ENCODE measurements around the gene POLE2. TPM values are rescaled to one million over a fixed set of nuclear protein-coding genes. Genes with fewer than 3 reads are reported as not detected.

Gene POLE2
- total and polyA plus RNA-seq, 2 of the 13 experiments (the other 11 are each of a cell fraction or from before 2014, with no cell fraction given) = 16.6 to 37.0 TPM

DNA sequence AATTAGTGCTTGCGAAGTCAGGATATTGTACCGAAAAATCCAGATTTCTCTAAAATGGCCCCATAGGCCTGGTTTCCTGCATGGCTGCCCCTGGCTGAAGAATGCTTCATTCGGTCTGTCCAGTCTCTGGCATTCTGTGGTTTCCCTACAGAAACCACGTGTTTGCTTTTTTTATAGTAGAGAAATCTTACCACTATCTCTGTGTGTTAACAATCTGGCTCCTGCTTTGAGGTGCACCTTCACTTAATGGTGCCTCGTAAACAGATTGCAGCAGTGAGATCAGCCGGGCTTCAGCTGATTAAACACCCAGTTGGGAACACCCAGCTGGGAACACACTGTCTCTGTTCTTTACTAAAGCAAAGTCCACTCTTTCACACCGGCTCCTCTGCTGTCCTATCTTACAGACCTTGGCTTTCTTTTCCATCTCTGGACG is 46.3 kb downstream of the POLE2 start (continued):
- TF ChIP-seq, protein P1, sequence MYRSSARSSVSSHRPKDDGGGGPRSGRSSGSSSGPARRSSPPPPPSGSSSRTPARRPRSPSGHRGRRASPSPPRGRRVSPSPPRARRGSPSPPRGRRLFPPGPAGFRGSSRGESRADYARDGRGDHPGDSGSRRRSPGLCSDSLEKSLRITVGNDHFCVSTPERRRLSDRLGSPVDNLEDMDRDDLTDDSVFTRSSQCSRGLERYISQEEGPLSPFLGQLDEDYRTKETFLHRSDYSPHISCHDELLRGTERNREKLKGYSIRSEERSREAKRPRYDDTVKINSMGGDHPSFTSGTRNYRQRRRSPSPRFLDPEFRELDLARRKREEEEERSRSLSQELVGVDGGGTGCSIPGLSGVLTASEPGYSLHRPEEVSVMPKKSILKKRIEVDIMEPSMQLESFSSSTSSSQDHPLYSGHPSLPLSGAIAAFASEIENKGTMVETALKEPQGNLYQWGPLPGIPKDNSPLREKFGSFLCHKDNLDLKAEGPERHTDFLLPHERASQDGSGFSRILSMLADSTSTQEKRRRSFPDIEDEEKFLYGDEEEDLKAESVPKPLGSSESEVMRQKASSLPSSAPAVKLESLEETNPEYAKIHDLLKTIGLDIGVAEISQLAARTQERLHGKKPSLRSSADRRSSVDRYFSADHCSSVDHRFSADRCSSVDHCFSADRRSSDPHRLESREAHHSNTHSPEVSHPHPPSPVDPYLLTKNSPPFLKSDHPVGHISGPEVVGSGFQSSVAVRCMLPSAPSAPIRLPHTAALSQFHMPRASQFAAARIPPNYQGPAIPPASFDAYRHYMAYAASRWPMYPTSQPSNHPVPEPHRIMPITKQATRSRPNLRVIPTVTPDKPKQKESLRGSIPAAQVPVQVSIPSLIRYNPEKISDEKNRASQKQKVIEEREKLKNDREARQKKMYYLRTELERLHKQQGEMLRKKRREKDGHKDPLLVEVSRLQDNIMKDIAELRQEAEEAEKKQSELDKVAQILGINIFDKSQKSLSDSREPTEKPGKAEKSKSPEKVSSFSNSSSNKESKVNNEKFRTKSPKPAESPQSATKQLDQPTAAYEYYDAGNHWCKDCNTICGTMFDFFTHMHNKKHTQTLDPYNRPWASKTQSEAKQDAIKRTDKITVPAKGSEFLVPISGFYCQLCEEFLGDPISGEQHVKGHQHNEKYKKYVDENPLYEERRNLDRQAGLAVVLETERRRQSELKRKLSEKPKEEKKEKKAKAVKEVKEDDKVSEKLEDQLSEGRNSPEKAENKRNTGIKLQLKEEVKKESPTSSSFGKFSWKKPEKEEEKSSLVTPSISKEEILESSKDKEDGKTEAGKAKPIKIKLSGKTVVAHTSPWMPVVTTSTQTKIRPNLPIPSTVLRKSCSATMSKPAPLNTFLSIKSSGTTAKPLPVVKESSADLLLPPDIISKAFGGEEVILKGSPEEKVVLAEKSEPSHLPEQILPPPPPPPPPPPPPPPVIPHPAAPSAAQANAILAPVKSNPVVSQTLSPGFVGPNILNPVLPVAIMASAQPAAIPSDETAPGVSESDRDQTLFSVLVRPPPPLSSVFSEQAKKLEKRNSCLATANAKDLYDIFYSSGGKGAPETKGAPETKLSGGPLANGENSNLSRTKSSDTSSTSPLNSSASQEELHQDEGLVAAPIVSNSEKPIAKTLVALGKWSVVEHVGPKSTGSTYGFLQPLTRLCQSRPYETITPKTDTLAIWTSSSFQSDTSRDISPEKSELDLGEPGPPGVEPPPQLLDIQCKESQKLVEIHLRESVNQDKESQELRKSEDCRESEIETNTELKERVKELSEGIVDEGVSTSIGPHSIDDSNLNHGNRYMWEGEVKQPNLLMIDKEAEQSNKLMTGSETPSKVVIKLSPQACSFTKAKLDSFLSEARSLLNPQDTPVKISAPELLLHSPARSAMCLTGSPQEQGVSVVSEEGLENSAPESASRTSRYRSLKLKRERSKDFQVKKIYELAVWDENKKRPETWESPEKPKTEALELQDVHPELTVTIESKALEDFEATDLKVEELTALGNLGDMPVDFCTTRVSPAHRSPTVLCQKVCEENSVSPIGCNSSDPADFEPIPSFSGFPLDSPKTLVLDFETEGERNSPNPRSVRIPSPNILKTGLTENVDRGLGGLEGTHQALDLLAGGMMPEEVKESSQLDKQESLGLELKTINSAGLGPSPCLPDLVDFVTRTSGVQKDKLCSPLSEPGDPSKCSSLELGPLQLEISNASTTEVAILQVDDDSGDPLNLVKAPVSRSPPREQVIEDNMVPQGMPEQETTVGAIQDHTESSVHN (CRISPR knock-in tag; IDR thresholded peaks at IDR 0.05) = no peak
- TF ChIP-seq ZSCAN29 (CRISPR knock-in tag; conservative IDR thresholded peaks at IDR 0.05) (peak; percentile 79; the same call in 1 of the 2 replicates), TCF7 (IDR thresholded peaks at IDR 0.05; ENCODE audit: low read depth) (peak; percentile 67), ATF7 (IDR thresholded peaks at IDR 0.05) (peak; percentile 52; the same call in 1 of the 2 replicates), ATF7 (CRISPR knock-in tag; IDR thresholded peaks at IDR 0.05) (peak; percentile 89; the same call in 1 of the 2 replicates), MEIS2 (CRISPR knock-in tag; IDR thresholded peaks at IDR 0.05) (peak; percentile 69), FOSL1 (CRISPR knock-in tag; IDR thresholded peaks at IDR 0.05; ENCODE audit: borderline replicate concordance) (no peak), SNAI1 (CRISPR knock-in tag; IDR thresholded peaks at IDR 0.05; ENCODE audit: borderline replicate concordance) (0 out of 2 replicates have a peak, but pooled peaks have one; percentile 38), THYN1 (CRISPR knock-in tag; IDR thresholded peaks at IDR 0.05; ENCODE audit: borderline replicate concordance, low read depth) (no peak), CEBPG (CRISPR knock-in tag; IDR thresholded peaks at IDR 0.05) (peak; percentile 90), HHEX (CRISPR knock-in tag; IDR thresholded peaks at IDR 0.05) (peak; percentile 40; the same call in 1 of the 2 replicates), ZNF883 (CRISPR knock-in tag; IDR thresholded peaks at IDR 0.05; ENCODE audit: not compliant biosample characterization) (no peak)
- TF ChIP-seq, protein P2, sequence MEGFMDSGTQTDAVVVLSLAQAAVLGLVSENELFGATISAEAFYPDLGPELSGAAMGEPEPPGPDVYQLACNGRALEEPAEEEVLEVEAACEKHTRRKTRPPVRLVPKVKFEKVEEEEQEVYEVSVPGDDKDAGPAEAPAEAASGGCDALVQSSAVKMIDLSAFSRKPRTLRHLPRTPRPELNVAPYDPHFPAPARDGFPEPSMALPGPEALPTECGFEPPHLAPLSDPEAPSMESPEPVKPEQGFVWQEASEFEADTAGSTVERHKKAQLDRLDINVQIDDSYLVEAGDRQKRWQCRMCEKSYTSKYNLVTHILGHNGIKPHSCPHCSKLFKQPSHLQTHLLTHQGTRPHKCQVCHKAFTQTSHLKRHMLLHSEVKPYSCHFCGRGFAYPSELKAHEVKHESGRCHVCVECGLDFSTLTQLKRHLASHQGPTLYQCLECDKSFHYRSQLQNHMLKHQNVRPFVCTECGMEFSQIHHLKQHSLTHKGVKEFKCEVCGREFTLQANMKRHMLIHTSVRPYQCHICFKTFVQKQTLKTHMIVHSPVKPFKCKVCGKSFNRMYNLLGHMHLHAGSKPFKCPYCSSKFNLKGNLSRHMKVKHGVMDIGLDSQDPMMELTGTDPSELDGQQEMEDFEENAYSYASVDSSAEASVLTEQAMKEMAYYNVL (CRISPR knock-in tag; IDR thresholded peaks at IDR 0.05; ENCODE audit: borderline replicate concordance) = peak; percentile 92; the same call in 1 of the 2 replicates
- TF ChIP-seq, protein P3, sequence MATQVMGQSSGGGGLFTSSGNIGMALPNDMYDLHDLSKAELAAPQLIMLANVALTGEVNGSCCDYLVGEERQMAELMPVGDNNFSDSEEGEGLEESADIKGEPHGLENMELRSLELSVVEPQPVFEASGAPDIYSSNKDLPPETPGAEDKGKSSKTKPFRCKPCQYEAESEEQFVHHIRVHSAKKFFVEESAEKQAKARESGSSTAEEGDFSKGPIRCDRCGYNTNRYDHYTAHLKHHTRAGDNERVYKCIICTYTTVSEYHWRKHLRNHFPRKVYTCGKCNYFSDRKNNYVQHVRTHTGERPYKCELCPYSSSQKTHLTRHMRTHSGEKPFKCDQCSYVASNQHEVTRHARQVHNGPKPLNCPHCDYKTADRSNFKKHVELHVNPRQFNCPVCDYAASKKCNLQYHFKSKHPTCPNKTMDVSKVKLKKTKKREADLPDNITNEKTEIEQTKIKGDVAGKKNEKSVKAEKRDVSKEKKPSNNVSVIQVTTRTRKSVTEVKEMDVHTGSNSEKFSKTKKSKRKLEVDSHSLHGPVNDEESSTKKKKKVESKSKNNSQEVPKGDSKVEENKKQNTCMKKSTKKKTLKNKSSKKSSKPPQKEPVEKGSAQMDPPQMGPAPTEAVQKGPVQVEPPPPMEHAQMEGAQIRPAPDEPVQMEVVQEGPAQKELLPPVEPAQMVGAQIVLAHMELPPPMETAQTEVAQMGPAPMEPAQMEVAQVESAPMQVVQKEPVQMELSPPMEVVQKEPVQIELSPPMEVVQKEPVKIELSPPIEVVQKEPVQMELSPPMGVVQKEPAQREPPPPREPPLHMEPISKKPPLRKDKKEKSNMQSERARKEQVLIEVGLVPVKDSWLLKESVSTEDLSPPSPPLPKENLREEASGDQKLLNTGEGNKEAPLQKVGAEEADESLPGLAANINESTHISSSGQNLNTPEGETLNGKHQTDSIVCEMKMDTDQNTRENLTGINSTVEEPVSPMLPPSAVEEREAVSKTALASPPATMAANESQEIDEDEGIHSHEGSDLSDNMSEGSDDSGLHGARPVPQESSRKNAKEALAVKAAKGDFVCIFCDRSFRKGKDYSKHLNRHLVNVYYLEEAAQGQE (IDR thresholded peaks at IDR 0.05; ENCODE audit: borderline replicate concordance in 1 of 2, low read depth in 1 of 2, low read length in 2 of 2) = peak in 1 of 2 experiments; percentile 71; a peak in 2 of 4 replicates
- TF ChIP-seq, protein P4, sequence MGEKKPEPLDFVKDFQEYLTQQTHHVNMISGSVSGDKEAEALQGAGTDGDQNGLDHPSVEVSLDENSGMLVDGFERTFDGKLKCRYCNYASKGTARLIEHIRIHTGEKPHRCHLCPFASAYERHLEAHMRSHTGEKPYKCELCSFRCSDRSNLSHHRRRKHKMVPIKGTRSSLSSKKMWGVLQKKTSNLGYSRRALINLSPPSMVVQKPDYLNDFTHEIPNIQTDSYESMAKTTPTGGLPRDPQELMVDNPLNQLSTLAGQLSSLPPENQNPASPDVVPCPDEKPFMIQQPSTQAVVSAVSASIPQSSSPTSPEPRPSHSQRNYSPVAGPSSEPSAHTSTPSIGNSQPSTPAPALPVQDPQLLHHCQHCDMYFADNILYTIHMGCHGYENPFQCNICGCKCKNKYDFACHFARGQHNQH (CRISPR knock-in tag; IDR thresholded peaks at IDR 0.05) = peak; percentile 92
